Activated CD4-positive, alpha-beta memory T cell treated with anti-CD3 and anti-CD28 coated beads, Interleukin-2, amount 10 ng/mL, durations not matched to agents 7 days and 5 days (primary cell): Measurements from ENCODE around the gene KIFC3. TPM values are rescaled to one million over a fixed set of nuclear protein-coding genes. Genes with fewer than 3 reads are reported as not detected.

Experiments used
- CTCF ChIA-PET: fragments of 350-600 bp; sonication (Branson Sonifier 250); formaldehyde crosslinking; loops from one replicate; lab custom pipeline; 2021; ENCODE audit warnings: antibody characterized with exemption, inconsistent platforms; lab: Charles Lee
- POLR2A ChIA-PET: fragments of 350-600 bp; sonication (Branson Sonifier 250); formaldehyde crosslinking; loops from one replicate; lab custom pipeline; 2021; ENCODE audit warnings: antibody characterized with exemption; lab: Charles Lee
- DNase-seq: peaks from one replicate; pipeline ENCODE4 v3.0.0-alpha.2; 2020
- H3K27ac Mint-ChIP-seq: one replicate; pipeline ENCODE4 v1.8.0; 2021; ENCODE audit warnings: mild to moderate bottlenecking, mixed read lengths
- H3K27me3 Mint-ChIP-seq: one replicate; pipeline ENCODE4 v1.8.0; 2021; ENCODE audit warnings: mixed read lengths
- H3K36me3 Mint-ChIP-seq: one replicate; pipeline ENCODE4 v1.8.0; 2021; ENCODE audit warnings: low read depth, mixed read lengths
- H3K4me1 Mint-ChIP-seq: one replicate; pipeline ENCODE4 v1.8.0; 2021; ENCODE audit warnings: mixed read lengths
- H3K4me3 Mint-ChIP-seq: one replicate; pipeline ENCODE4 v1.8.0; 2021; ENCODE audit warnings: mild to moderate bottlenecking, mixed read lengths
- H3K9me3 Mint-ChIP-seq: one replicate; pipeline ENCODE4 v1.8.0; 2021; ENCODE audit warnings: mixed read lengths
- total RNA-seq, 2 experiments: library from RNA; stranded (reverse); gene quantifications; one replicate each; pipeline ENCODE4 v1.2.3, GENCODE V29; 2021

The KIFC3 gene
- total RNA-seq, 2 experiments from 2014 or later = not detected

GRCh38 chr16:57762365-57763040 is 39.8 kb downstream of the KIFC3 start:
- no peaks in the 10 kb centered on the region for H3K9me3 Mint-ChIP-seq
- no peaks in the 10 kb centered on the region for H3K27me3 Mint-ChIP-seq
- H3K4me1 Mint-ChIP-seq = no peaks in the 10 kb centered on the region
- no peak overlapping the region for H3K4me3 Mint-ChIP-seq
- DNase-seq = no peak
- H3K36me3 Mint-ChIP-seq = no peaks in the 10 kb centered on the region
- ChIA-PET POLR2A (no interaction called here), CTCF (no interaction called here)
- no peak overlapping the region for H3K27ac Mint-ChIP-seq

GRCh38 chr16:57761957-57762356 is 40.3 kb downstream of the KIFC3 start:
- no peaks in the 10 kb centered on the region for H3K36me3 Mint-ChIP-seq
- no peak overlapping the region for H3K27ac Mint-ChIP-seq
- ChIA-PET POLR2A (no interaction called here), CTCF (interaction anchor here (0.7 kb wide), 2 partner anchors 129 to 335 kb away, joined by 3 read pairs; no protein-coding TSS in a partner anchor)
- H3K4me3 Mint-ChIP-seq = no peak overlapping the region
- H3K4me1 Mint-ChIP-seq = no peaks in the 10 kb centered on the region
- no peaks in the 10 kb centered on the region for H3K27me3 Mint-ChIP-seq
- no peaks in the 10 kb centered on the region for H3K9me3 Mint-ChIP-seq
- DNase-seq = no peak

GRCh38 chr16:57761301-57761700 is 41.0 kb downstream of the KIFC3 start:
- CTCF ChIA-PET = interaction anchor here (0.7 kb wide), 2 partner anchors 128 to 336 kb away, joined by 3 read pairs; no protein-coding TSS in a partner anchor
- POLR2A ChIA-PET = no interaction called here
- H3K4me3 Mint-ChIP-seq = no peak overlapping the region
- no peaks in the 10 kb centered on the region for H3K4me1 Mint-ChIP-seq
- no peaks in the 10 kb centered on the region for H3K9me3 Mint-ChIP-seq
- H3K36me3 Mint-ChIP-seq = no peaks in the 10 kb centered on the region
- H3K27me3 Mint-ChIP-seq = no peaks in the 10 kb centered on the region
- H3K27ac Mint-ChIP-seq = no peak overlapping the region
- DNase-seq = no peak

- no peaks in the 10 kb centered on the region for H3K4me1 Mint-ChIP-seq
- ChIA-PET CTCF (no interaction called here), POLR2A (no interaction called here)
- no peaks in the 10 kb centered on the region for H3K9me3 Mint-ChIP-seq
- no peaks in the 10 kb centered on the region for H3K27me3 Mint-ChIP-seq
- H3K36me3 Mint-ChIP-seq = no peaks in the 10 kb centered on the region
- no peak overlapping the region for H3K4me3 Mint-ChIP-seq
- no peak overlapping the region for H3K27ac Mint-ChIP-seq
- DNase-seq = no peak
These were observed 41.7 kb downstream of the KIFC3 start for GRCh38 chr16:57760357-57761160.

GRCh38 chr16:57759541-57760356 is 42.5 kb downstream of the KIFC3 start:
- no peak overlapping the region for H3K4me3 Mint-ChIP-seq
- H3K27me3 Mint-ChIP-seq = no peaks in the 10 kb centered on the region
- no peaks in the 10 kb centered on the region for H3K36me3 Mint-ChIP-seq
- H3K27ac Mint-ChIP-seq = no peak overlapping the region
- POLR2A ChIA-PET = no interaction called here
- H3K9me3 Mint-ChIP-seq = no peaks in the 10 kb centered on the region
- H3K4me1 Mint-ChIP-seq = no peaks in the 10 kb centered on the region
- no peak for DNase-seq
- CTCF ChIA-PET = no interaction called here

- H3K27me3 Mint-ChIP-seq = no peaks in the 10 kb centered on the region
- H3K4me3 Mint-ChIP-seq = no peak overlapping the region
- POLR2A ChIA-PET = no interaction called here
- DNase-seq = no peak
- CTCF ChIA-PET = no interaction called here
- no peak overlapping the region for H3K27ac Mint-ChIP-seq
- H3K4me1 Mint-ChIP-seq = no peaks in the 10 kb centered on the region
- H3K9me3 Mint-ChIP-seq = no peaks in the 10 kb centered on the region
- no peaks in the 10 kb centered on the region for H3K36me3 Mint-ChIP-seq
These were observed 43.2 kb downstream of the KIFC3 start for GRCh38 chr16:57759131-57759530.

- H3K4me3 Mint-ChIP-seq = no peak overlapping the region
- ChIA-PET CTCF (interaction anchor here (0.9 to 2.5 kb wide), 6 partner anchors 23 to 369 kb away, joined by 3 to 12 read pairs (median 4); partner anchors contain the start of gene KATNB1), POLR2A (interaction anchor here (0.9 kb wide), 1 partner anchor 8 kb away, joined by 3 read pairs; no protein-coding TSS in a partner anchor)
- H3K27me3 Mint-ChIP-seq = no peaks in the 10 kb centered on the region
- no peaks in the 10 kb centered on the region for H3K36me3 Mint-ChIP-seq
- H3K4me1 Mint-ChIP-seq = no peaks in the 10 kb centered on the region
- H3K9me3 Mint-ChIP-seq = no peaks in the 10 kb centered on the region
- no peak for DNase-seq
- no peak overlapping the region for H3K27ac Mint-ChIP-seq
These were observed 43.8 kb downstream of the KIFC3 start for GRCh38 chr16:57758331-57759117.

GRCh38 chr16:57757883-57758282 is 44.4 kb downstream of the KIFC3 start:
- Mint-ChIP-seq H3K27ac (no peak overlapping the region), H3K36me3 (no peaks in the 10 kb centered on the region), H3K4me3 (no peak overlapping the region), H3K9me3 (no peaks in the 10 kb centered on the region), H3K27me3 (no peaks in the 10 kb centered on the region), H3K4me1 (no peaks in the 10 kb centered on the region)
- ChIA-PET CTCF (interaction anchor here (0.6 to 2.5 kb wide), 12 partner anchors 14 to 370 kb away, joined by 3 to 12 read pairs (median 4); partner anchors contain the start of gene KATNB1), POLR2A (interaction anchor here (0.9 kb wide), 1 partner anchor 9 kb away, joined by 3 read pairs; no protein-coding TSS in a partner anchor)
- no peak for DNase-seq

GRCh38 chr16:57757326-57757786 is 44.9 kb downstream of the KIFC3 start:
- no peak overlapping the region for H3K4me3 Mint-ChIP-seq
- H3K27ac Mint-ChIP-seq = no peak overlapping the region
- no peaks in the 10 kb centered on the region for H3K9me3 Mint-ChIP-seq
- ChIA-PET CTCF (interaction anchor here (0.6 to 2.5 kb wide), 14 partner anchors 13 to 370 kb away, joined by 3 to 12 read pairs (median 3); partner anchors contain the start of gene KATNB1), POLR2A (interaction anchor here (0.9 kb wide), 1 partner anchor 9 kb away, joined by 3 read pairs; no protein-coding TSS in a partner anchor)
- H3K36me3 Mint-ChIP-seq = no peaks in the 10 kb centered on the region
- no peaks in the 10 kb centered on the region for H3K4me1 Mint-ChIP-seq
- no peaks in the 10 kb centered on the region for H3K27me3 Mint-ChIP-seq
- DNase-seq = peak; percentile 91

GRCh38 chr16:57756424-57757325 is 45.6 kb downstream of the KIFC3 start:
- Mint-ChIP-seq H3K9me3 (no peaks in the 10 kb centered on the region), H3K4me3 (no peak overlapping the region), H3K4me1 (no peaks in the 10 kb centered on the region), H3K27ac (no peak overlapping the region), H3K27me3 (no peaks in the 10 kb centered on the region), H3K36me3 (no peaks in the 10 kb centered on the region)
- no peak for DNase-seq
- POLR2A ChIA-PET = no interaction called here
- CTCF ChIA-PET = interaction anchor here (0.9 to 2.5 kb wide), 11 partner anchors 10 to 371 kb away, joined by 3 to 12 read pairs (median 4); partner anchors contain the start of gene KATNB1

- DNase-seq = no peak
- Mint-ChIP-seq H3K9me3 (no peaks in the 10 kb centered on the region), H3K36me3 (no peaks in the 10 kb centered on the region), H3K27me3 (no peaks in the 10 kb centered on the region), H3K4me3 (no peak overlapping the region), H3K27ac (no peak overlapping the region), H3K4me1 (no peaks in the 10 kb centered on the region)
- CTCF ChIA-PET = interaction anchor here (1.1 to 2.5 kb wide), 3 partner anchors 9 to 180 kb away, joined by 3 to 12 read pairs (median 4); partner anchors contain the start of gene KATNB1
- POLR2A ChIA-PET = no interaction called here
These were observed 46.4 kb downstream of the KIFC3 start for GRCh38 chr16:57755726-57756423.
